Adrenal gland (tissue), 5 donors: ENCODE measurements around the gene KDM1B.

Source experiments
- CTCF ChIP-seq, 6 experiments: fragments of 450-650 bp in 4 of 6; fragments of 200-600 bp in 2 of 6; sonication (generic) in 1 of 6; IDR thresholded peaks; 1 replicate in 5 of 6; 2 replicates in 1 of 6; pipeline versions ENCODE4 v1.5.1 to v1.8.0; 2016 to 2021; ENCODE audit warnings: antibody characterized with exemption in 6 of 6, mild to moderate bottlenecking in 2 of 6, moderate library complexity in 1 of 6
- POLR2A ChIP-seq, 2 donors: fragments of 450-650 bp; IDR thresholded peaks; one replicate each; pipeline ENCODE4 v1.6.1; 2017; ENCODE audit warnings: antibody characterized with exemption in 2 of 2, mild to moderate bottlenecking in 2 of 2, moderate library complexity in 1 of 2
- donor health status: DM: no; HTN: no; CAD: no.

- no peak for TF ChIP-seq CTCF (IDR thresholded peaks at IDR 0.05)
- no peak for TF ChIP-seq POLR2A (IDR thresholded peaks at IDR 0.05)
Measured at GRCh38 chr6:18110162-18110561, 45.1 kb upstream of the KDM1B start.
